ENCODE results near the gene HOXA9. TPM values are rescaled to one million over a fixed set of nuclear protein-coding genes. Genes with fewer than 3 reads are reported as not detected.
A peak's percentile ranks its signal among the peaks of the same experiment; 100 is the strongest.

HOXA9 gene
- total and polyA plus RNA-seq, 7 donors: 13.0 to 35.7 (median 21.6) TPM

DNA sequence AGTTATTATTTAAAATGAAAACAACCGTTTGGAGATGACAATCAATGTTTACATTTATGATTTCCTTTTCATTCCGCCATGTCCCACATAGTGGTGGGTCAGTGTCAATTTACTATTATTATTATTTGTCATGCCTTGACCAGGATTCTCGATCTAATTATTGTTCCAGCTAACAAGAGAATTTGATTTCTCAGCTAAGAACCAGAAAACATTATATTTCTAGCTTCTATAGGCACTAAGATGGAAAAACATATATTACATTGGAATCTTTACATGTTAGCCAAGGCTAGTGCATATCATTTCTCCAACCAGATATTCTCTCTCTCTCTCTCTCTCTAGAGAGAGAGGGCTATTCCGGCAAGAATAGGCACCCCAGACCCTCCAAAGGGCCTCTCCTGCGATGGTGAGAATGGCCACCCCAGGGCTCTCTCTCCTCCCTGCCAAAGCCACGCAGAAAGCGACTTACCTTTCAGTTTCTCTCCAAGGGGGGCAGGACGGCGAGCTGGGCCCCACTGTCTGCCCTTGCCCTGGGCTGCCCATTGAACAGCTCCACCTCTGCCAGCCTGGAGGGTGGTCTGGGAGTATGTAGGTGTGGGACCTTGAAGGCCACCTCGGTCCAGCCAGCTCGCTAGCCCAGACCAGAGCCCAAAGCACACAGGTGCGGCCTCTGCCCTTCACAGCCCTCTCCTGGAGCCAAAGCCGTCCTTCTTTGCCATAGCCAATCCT, 15.3 kb downstream of the HOXA9 start:
- WGBS, 2 donors: 7 to 18% methylated on average over 13 of the region's 13 CpGs
- Histone ChIP-seq H3K36me3 (peaks cover 6 to 9% (median 7%) of the 10 kb centered on the region in 4 donors), H3K4me3 (peak overlapping the region; percentile 64 to 73 (median 68)), H3K4me1 (peaks cover 0 to 68% (median 51%) of the 10 kb centered on the region in 4 donors), H3K27ac (peak overlapping the region in 3 of 4 donors; percentile 91 to 96 (median 95)), H3K9me3 (no peaks in the 10 kb centered on the region), H3K27me3 (no peaks in the 10 kb centered on the region)
- intact Hi-C loops (cut with DNase I): loop anchor here (2.0 to 5.0 kb wide), 2 partner anchors 15 to 1293 kb away; partner anchors contain the start of gene HOXA9
- DNase-seq: peak; percentile 74
- TF ChIP-seq POLR2AphosphoS5 (IDR thresholded peaks at IDR 0.05) (no peak), POLR2A (IDR thresholded peaks at IDR 0.05) (no peak), EP300 (IDR thresholded peaks at IDR 0.05) (no peak)
- TF ChIP-seq, protein P1, sequence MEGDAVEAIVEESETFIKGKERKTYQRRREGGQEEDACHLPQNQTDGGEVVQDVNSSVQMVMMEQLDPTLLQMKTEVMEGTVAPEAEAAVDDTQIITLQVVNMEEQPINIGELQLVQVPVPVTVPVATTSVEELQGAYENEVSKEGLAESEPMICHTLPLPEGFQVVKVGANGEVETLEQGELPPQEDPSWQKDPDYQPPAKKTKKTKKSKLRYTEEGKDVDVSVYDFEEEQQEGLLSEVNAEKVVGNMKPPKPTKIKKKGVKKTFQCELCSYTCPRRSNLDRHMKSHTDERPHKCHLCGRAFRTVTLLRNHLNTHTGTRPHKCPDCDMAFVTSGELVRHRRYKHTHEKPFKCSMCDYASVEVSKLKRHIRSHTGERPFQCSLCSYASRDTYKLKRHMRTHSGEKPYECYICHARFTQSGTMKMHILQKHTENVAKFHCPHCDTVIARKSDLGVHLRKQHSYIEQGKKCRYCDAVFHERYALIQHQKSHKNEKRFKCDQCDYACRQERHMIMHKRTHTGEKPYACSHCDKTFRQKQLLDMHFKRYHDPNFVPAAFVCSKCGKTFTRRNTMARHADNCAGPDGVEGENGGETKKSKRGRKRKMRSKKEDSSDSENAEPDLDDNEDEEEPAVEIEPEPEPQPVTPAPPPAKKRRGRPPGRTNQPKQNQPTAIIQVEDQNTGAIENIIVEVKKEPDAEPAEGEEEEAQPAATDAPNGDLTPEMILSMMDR (IDR thresholded peaks at IDR 0.05): no peak

DNA sequence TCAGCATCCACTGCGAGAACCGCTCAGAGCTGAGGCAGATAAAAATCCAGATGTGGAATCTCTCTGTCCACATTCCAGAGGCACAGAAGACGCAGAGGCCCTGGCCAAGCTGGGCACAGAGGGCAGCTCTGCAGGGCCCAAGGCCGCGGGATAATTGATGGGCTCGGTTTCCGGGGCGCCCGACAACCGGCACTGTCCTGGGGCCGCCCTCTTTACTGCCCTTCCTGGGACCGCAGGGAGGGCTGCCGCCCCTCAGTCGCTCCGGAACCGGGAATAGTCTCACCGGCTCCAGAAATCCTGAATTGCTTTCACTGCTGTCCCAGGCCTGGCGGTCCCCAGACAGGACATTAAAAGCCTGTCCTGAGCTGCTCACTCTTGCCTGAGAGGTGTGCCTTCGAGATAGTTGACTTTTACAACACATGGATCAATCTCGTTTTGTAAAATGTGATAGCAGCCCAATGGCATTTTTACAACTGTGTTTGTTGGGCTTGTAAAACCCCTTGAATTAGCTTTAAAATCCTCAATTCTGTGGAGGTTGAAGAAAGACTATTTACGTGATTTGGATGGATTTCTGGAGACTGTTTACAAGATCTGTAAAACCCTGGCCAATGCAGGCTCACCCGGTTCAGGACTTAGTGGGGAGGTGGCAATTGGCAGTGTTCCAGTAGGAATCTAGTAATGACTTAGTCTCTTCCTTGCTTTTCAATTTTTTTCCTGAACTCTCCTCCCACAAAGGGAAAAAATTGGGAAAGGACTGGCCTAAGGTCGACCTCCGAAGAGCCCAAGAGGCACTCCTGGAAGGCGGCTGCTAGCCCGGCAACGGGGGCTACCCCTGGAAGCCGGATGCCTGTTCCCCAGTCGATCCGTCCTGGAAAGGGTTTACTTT, 16.3 kb downstream of the HOXA9 start:
- intact Hi-C loops (cut with DNase I): no loop called here
- Histone ChIP-seq H3K9me3 (no peaks in the 10 kb centered on the region), H3K27ac (peak overlapping the region in 3 of 4 donors; percentile 91 to 96 (median 95)), H3K4me1 (peaks cover 0 to 59% (median 46%) of the 10 kb centered on the region in 4 donors), H3K27me3 (no peaks in the 10 kb centered on the region), H3K36me3 (peaks cover 15 to 19% (median 15%) of the 10 kb centered on the region in 4 donors), H3K4me3 (peak overlapping the region; percentile 6 to 73 (median 66))
- WGBS, 2 donors: 8 to 17% methylated on average over 30 of the region's 30 CpGs
- TF ChIP-seq POLR2A (IDR thresholded peaks at IDR 0.05) (no peak), EP300 (IDR thresholded peaks at IDR 0.05) (no peak), POLR2AphosphoS5 (IDR thresholded peaks at IDR 0.05) (no peak)
- DNase-seq: peak; percentile 65

DNA sequence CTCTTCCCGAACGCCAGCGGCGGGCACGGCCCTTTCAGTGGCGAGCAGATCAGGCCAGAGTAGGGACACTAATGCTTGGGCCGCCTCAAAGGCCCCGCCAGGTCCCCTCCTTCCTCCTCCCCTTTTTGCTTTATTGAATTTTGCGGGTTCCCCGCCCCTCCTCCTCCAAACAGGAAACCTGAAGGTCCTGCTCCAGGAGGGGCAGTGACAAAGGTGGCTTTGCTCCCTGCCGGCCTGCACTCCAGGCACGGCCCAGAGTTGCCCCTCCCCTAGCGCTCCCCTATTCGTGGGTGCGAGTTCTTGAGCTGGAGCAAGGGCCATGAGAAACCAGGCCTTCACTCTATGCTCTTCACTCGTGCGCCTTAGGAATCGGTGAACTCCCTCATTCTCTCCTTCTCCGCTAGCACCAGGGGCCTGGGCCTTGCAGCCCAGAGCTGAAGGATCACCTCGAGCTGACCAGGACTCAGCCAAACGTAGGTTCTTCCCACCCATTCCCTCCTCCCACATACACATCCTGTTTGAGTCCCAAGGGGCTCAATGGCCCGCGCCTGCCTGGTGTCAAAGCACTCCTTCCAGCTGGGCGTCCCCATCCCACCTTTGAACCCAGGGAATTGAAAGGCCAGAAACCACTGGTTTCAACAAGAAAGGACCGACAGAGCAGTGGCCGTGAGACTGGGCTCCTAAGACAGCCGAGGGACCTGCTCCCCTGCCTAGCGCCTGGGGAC, 17.1 kb downstream of the HOXA9 start:
- H3K4me1 ChIP-seq: peaks cover 0 to 66% (median 48%) of the 10 kb centered on the region in 4 donors
- peak in 1 of 2 donors; percentile 61 for TF ChIP-seq POLR2A (IDR thresholded peaks at IDR 0.05)
- TF ChIP-seq EP300 (IDR thresholded peaks at IDR 0.05): no peak
- TF ChIP-seq POLR2AphosphoS5 (IDR thresholded peaks at IDR 0.05): peak in 2 of 4 donors; percentile 8 to 17
- peaks cover 15 to 22% (median 17%) of the 10 kb centered on the region in 4 donors for H3K36me3 ChIP-seq
- H3K9me3 ChIP-seq: no peaks in the 10 kb centered on the region
- H3K4me3 ChIP-seq: peak overlapping the region; percentile 33 to 73 (median 66)
- 3 to 9% methylated on average over 28 of the region's 28 CpGs for WGBS, 2 donors
- H3K27me3 ChIP-seq: no peaks in the 10 kb centered on the region
- peak overlapping the region in 3 of 4 donors; percentile 91 to 96 (median 95) for H3K27ac ChIP-seq
- intact Hi-C loops (cut with DNase I): no loop called here
- DNase-seq: peak; percentile 75

DNA sequence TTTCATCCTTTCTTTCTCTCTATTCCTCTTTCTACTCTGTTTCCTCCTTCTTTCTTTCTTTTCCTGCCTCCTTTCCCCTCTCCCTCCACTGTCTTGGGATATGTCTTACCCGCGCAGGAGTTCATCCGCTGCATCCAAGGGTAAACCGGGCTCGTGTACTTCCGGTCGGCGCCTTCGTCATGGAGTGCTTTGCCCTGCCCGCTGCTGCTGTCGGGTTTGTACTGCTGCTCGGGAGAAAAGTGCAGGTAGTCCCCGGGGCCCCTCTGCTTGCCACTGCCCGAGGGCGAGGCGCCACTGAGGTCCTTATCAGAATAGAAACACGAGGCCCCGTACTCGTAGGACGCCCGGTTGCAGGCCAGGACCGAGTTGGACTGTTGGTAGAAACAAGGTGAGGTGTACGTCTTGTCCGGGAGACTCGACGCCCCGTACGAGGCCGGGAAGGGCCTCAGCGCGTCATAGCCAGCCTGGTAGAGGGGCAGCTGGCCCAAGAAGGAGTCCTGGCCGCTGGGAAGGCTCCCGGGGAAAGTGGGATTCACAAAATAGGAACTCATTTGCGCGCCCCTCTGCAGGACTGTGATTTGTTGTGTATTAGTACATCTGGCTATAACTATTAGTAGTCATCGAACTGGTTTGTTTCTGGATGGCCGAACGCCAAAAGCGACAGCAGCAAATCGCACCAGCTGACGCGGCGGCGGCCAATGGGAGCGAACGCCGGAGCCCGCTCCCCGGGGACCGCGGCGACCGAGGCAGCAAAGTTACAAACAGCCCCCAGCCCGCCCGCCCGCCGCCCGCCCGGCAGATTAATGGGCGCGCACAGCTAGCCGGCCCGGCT, 17.9 kb downstream of the HOXA9 start, which contains the start of gene HOXA6:
TSS of gene HOXA6 (minus strand) at position 576 of the 832 bp plus-strand sequence. CDS start at position 551, 25 bp downstream.
- Histone ChIP-seq H3K4me1 (peaks cover 0 to 64% (median 43%) of the 10 kb centered on the region in 4 donors), H3K27ac (peak within 1 kb of the TSS in 3 of 4 donors; percentile 91 to 96 (median 95)), H3K4me3 (peak within 1 kb of the TSS; percentile 33 to 73 (median 66)), H3K36me3 (peaks cover 15 to 22% (median 17%) of the 10 kb centered on the region in 4 donors), H3K27me3 (no peaks in the 10 kb centered on the region), H3K9me3 (no peaks in the 10 kb centered on the region)
- TF ChIP-seq POLR2AphosphoS5 (IDR thresholded peaks at IDR 0.05) (no peak), EP300 (IDR thresholded peaks at IDR 0.05) (no peak), POLR2A (IDR thresholded peaks at IDR 0.05) (no peak)
- TF ChIP-seq, protein P1 (IDR thresholded peaks at IDR 0.05): no peak
- intact Hi-C loops (cut with DNase I): no loop called here
- 5 to 14% methylated on average over 63 of the region's 63 CpGs for WGBS, 2 donors
- peak; percentile 89 for DNase-seq

Data from sigmoid colon (tissue), 7 donors.